Measurements from ENCODE around the gene AGBL4. TPM values are rescaled to one million over a fixed set of nuclear protein-coding genes. Genes with fewer than 3 reads are reported as not detected.
"Not testable (repeated sequence)": the region's sequence is repeated elsewhere in the genome, so short reads cannot be mapped to it uniquely, and the experiment has no call there.

The AGBL4 gene
- 1 to 10 TPM in 2 of 3 donors, under 1 TPM in 1; 1.00 to 1.2 (median 1.0) TPM for polyA plus RNA-seq (ENCODE audit: insufficient read length in 3 of 3)
- long read RNA-seq, donor 1 = 0 reads
- long read RNA-seq, donor 2 = 0 reads
- long read RNA-seq, donor 3 = 0 reads
- long read RNA-seq, donor 4 = 0 reads
- long read RNA-seq, donor 5 = 0 reads
- long read RNA-seq, donor 6 = 0 reads
- long read RNA-seq, donor 7 = 0 reads
- long read RNA-seq, donor 8 = 0 reads
- long read RNA-seq, donor 9 = 0 reads
- long read RNA-seq, donor 10 = 0 reads
- long read RNA-seq, donor 11, partial matches to known transcripts = 0 of 1 reads
- long read RNA-seq, donor 11, other reads (novel, unspliced or antisense) = 0 of 1 reads
- long read RNA-seq, donor 12 = 0 reads
- long read RNA-seq, donor 13 = 0 reads
- long read RNA-seq, donor 14 = 0 reads
- long read RNA-seq, donor 15 = 0 reads
- long read RNA-seq, donor 16 = 0 reads

DNA sequence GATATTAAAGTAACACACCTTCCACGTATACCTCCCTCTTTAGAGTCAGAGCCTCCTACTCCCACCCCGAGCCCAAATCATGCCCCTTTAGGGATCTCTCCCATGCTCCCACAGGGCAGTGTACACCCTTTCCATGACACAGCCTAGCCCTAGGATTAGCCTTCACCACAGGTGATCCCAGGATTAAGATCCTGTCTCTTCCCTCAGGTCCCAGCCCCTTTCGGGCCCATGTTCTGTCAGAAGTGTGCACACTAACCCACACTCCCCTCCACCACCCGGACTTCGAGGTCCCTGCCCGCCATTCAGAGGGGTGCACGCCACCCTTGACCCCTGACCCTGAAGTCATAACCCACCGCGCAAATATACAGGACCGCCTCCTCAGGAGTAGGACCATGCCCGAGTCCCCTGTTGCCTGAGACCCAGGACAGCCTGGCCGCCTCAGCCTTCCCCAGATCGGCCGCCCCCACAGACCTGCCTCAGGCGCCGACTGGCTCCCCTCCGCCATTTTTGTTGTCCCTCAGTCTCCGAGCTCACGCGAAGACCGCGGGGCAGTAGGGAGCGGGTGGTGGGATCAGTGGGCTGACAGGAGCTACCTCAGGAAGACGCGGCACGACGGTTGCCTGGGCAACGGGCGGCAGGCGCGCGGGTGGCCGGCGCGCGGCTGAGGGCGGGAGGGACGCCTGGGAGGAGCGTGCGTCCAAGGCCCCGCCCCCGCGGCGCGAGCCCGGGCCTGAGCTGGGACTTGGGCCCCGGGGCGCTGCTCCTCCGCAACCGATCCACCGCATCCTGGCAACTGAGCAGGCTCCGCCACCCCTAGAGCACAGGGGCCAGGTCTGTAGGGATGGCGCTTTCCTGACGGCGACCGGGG is at the start of gene AGBL4:
TSS of gene AGBL4 (minus strand) at position 663 of the 868 bp plus-strand sequence.
- DNase-seq (ENCODE audit: extremely low read depth in 1 of 11, low read depth in 9 of 11, low spot score in 4 of 11) = peak in 10 of 11 donors; percentile 31 to 71 (median 54)

DNA sequence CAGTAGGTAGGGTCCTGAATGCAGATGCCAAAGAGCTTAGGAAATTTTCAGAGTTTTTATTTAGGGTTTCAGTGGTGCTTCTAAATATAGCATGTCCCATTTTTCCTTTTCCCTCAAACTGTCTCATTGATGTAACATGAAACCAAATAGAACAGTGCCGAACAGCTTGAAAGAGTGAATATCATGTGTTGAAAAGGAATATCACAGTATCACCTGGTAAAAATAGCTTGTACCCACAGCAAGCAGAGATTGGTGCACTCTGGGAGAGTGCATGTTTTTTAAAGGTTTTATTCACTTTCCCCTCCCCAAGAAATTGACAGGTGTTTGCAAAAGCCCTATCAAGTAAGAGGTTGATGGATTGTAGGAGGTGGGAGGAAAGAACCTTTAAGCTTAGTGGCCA is 43.1 kb upstream of the AGBL4 start:
- DNase-seq (ENCODE audit: extremely low read depth in 1 of 11, low read depth in 9 of 11, low spot score in 4 of 11) = no peak

DNA sequence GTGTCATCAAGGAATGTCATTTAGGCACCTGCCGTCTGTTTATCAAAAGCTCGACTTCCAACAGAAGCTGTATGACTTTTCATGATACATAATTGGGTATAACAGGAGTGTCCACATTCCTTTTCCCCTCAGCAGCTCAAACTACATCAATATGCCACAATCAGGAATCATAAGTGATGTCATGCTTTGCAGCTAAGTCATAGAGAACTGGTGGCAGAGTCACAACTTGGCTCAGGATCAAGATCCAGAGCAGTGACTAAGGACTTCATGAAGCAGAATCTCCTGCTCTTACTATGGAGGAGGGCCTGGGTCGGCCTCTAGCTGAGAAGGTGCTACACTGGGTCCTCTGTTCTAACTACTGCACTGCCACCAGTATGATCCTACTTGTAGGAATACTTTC is 36.5 kb upstream of the AGBL4 start:
- DNase-seq (ENCODE audit: extremely low read depth in 1 of 11, low read depth in 9 of 11, low spot score in 4 of 11) = no peak

DNA sequence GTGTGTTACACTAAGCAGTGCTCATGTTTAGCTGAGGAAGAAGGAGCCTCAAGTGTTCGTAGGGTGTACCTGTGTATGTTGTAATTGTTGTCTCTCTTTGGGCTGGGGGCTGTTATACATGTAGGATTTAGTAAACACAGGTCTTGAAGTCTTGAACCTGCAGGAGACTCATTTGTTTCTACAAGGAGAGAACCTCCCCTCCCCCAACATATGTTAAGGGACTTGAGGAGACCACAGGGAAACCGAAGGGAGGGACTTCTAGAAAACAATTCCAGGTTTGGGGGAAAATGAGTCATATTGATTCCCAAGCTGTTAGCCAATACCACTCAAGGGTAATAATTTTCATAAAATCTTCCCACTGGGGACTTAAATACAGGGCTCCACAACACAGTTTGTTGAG is 25.0 kb upstream of the AGBL4 start:
- DNase-seq (ENCODE audit: extremely low read depth in 1 of 11, low read depth in 9 of 11, low spot score in 4 of 11) = no peak

DNA sequence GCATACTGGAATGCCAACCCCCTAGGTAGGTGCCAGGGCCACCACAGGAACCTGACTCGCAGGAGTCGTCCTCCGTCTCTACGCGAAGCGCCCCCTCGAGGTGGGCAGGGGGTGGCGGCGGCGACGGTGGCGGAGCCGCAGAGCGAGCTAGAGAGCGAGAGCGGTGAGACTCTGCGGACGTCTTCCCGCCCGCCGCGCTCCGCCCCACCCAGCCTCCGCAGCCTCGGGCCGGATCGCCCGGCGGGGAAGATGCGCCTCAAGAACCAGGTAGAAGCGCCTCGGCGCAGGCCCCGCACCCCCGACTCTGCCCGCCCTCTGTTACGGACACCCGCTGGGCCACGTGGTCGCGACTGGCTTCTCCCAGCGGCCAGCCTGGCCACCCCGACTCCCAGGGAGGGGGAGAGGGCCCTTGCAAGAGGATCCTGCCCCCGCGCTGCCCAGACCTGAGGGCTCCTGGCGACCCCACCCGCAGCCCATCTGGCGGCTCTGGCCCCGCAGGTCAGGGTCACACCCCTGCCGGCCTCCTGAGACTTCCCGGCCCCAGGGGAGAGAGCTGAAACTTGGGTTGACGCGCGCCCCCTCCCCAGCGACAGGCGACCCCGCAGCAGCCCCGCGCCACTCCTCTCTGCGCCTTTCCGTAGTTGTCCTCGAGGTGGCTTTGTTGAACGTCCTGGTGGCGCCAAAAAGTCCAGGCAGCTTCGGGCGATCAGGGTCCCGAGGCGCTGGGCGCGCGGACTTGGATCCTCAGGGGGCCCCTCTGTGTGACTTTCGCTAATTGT is 24.4 kb upstream of the AGBL4 start:
- DNase-seq (ENCODE audit: extremely low read depth in 1 of 11, low read depth in 9 of 11, low spot score in 4 of 11) = peak in 8 of 11 donors; percentile 10 to 47 (median 25)

DNA sequence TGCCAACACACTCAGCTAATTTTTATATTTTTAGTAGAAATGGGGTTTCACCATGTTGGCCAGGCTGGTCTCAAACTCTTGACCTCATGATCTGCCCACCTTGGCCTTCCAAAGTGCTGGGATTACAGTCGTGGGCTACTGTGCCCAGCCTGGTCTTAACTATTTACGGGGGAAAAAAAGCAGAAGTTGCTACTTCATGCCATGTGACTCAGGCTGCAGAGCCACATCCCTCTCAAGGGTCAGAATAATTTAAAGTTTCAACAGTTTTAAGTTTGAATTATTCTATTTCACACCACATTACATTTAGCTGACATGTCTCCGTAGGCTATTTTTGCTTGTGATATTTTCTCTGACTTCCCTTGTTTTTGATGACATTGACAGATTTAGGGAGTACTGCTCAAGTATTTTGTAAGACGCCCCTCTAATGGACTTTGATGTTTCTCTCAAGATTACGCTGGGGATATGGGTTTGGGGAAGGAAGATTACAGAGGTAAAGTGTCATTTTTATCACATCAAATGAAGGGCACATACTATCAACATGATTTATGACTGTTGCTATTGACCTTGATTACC is 14.6 kb upstream of the AGBL4 start:
- DNase-seq (ENCODE audit: extremely low read depth in 1 of 11, low read depth in 9 of 11, low spot score in 4 of 11) = no peak

DNA sequence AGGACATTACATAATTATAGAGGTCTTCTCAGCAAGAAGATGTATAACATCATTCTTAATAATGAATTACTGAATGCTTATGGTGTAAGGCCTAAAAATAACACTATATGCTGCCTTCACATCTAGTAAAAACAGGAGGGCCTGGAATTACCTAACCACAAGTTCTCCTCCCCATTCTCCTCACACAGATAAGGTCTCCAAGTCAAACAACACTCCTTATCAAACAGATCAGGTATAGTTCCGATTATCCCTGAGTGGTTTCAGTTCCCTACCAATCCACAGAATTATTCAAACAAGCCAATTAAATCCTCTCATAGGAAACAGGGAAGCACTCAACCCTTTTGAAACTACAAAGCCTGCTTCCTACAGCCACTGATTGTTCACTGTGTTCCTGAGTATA is 4.0 kb upstream of the AGBL4 start:
- DNase-seq (ENCODE audit: extremely low read depth in 1 of 11, low read depth in 9 of 11, low spot score in 4 of 11) = no peak

DNA sequence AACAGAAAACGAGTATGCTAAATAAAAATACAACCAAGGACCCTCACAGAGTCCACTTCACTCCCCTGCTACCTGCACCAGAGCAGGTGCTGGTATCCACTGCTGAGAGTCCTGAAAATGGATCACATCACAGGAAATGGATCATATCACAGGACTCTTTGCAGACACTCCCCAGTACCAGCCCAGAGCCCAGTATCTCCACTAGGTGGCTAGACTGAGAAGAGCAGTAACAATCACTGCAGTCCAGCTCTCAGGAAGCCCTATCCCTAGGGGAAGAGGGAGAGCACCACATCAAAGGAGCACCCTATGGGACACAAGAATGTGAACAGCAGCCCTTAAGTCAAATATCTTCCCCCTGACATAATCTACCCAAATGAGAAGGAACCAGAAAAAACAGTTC is 28.0 kb downstream of the AGBL4 start:
- DNase-seq (ENCODE audit: extremely low read depth in 1 of 11, low read depth in 9 of 11, low spot score in 4 of 11) = no peak

DNA sequence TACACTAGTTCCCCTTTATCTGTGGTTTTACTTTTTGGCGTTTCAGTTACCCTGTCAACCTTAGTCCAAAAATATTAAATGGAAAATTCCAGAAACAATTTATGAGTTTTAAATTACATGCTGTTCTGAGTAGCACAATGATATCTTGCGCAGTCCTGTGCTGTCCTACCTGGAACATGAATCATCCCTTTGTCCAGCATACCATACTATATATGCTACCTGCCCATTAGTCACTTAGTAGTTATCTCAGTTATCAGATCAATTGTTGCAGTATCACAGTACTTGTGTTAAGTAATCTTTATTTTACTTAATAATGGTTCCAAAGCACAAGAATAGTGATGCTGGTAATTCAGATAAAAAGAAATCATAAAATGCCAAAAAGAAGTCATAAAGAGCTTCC is 52.7 kb downstream of the AGBL4 start:
- no peak for DNase-seq (ENCODE audit: extremely low read depth in 1 of 11, low read depth in 9 of 11, low spot score in 4 of 11)

DNA sequence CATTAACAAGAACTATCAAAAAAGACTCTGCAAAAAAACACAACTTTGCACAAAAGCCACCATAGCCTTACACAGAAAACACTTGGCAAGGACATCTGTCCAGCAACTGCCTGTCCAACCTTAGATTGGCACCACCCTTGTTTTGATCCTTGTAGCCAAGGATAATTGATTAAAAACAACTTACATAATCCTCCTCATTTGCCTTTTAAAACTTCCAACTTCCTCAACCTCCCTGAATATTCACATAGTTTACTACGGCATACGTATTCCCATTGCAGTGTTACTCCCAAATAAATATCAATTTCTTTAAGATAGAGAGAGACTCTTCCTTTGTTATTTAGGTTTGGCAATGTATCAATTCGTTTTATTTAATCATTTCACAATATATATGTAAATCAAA is 72.4 kb downstream of the AGBL4 start:
- no peak for DNase-seq (ENCODE audit: extremely low read depth in 1 of 11, low read depth in 9 of 11, low spot score in 4 of 11)

DNA sequence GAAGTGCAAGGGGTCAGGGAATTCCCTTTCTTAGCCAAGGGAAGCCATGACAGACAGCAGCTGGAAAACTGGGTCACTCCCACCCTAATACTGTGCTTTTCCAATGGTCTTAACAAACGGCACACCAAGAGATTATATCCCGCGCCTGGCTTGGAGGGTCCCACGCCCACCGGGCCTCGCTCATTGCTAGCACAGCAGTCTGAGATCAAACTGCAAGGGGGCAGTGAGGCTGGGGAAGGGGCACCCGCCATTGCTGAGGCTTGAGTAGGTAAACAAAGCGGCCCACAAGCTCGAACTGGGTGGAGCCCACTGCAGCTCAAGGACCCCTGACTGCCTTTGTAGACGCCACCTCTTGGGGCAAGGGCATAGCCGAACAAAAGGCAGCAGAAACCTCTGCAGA is 108.5 kb downstream of the AGBL4 start:
- DNase-seq (ENCODE audit: extremely low read depth in 1 of 11, low read depth in 9 of 11, low spot score in 4 of 11) = not testable (repeated sequence)

DNA sequence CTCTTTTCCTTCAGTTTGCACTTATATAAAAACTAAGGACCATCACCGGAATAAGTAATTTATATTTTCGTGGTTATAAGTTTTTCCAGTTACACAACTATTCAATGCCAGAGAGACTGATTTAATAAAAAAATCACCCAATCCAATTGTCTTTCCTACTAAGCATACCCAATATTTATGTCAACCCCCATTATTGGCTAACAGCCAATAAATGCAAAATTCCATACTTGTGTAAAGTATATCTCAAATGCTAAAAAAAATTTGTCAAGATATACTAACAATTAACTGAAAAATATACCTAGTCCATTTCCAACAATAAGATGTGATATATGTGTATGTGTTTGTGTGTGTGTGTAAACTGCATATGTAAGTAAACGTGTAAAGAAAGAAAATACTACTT is 117.4 kb downstream of the AGBL4 start:
- DNase-seq (ENCODE audit: extremely low read depth in 1 of 11, low read depth in 9 of 11, low spot score in 4 of 11) = no peak

DNA sequence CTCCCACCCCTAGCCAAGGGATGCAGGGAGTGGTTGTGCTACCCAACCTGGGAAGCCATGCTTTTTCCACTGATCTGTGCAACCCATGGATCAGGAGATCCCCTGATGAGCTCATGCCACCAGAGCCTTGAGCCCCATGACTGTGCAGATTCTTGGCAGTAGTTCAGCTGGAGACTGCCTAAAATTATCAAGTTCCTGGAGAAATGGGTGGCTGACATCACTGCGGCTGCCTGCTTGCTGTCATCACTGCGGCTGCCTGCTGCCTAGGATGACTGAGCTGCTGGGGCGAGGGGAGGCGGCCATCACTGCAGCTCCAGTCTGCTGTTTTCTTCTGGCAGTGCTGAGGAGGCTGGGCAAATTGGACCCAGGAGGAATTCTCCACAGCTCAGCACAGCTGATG is 159.2 kb downstream of the AGBL4 start:
- no peak for DNase-seq (ENCODE audit: extremely low read depth in 1 of 11, low read depth in 9 of 11, low spot score in 4 of 11)

DNA sequence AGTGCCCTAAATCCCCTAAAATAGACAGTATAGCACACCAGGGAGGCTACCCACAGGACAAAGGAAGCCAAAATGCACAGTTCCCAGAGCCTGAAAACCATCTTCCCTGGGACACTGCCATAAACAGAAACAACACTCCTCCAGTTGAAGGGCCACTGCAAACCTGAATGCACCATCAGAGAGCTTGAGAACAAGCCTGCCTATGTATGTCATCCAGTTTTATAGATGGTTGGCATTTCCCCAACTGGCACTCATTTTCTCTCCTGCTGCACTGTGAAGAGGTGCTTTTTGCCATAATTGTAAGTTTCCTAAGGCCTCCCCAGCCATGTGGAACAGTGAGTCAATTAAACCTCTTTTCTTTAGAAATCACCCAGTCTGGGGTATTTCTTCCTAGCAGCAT is 169.0 kb downstream of the AGBL4 start:
- DNase-seq (ENCODE audit: extremely low read depth in 1 of 11, low read depth in 9 of 11, low spot score in 4 of 11) = no peak

DNA sequence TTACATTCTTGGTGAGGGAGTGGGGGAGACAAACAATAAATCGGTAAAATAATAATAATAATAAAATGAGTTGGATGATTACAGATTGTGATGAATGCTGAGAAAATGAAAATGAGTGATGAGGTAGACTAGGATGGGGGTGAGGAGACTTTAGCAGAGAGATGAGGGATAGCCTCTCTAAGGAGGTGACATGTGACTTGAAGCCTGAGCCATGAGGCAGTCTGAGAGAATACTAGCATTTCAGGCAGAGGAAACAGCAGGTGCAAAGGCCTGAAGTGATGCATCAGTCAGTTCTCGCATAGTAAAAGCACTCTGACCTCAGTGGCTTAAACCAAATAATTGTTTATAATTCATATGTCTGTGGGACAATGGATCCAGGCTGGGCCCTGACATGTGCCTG is 181.2 kb downstream of the AGBL4 start:
- DNase-seq (ENCODE audit: extremely low read depth in 1 of 11, low read depth in 9 of 11, low spot score in 4 of 11) = no peak

DNA sequence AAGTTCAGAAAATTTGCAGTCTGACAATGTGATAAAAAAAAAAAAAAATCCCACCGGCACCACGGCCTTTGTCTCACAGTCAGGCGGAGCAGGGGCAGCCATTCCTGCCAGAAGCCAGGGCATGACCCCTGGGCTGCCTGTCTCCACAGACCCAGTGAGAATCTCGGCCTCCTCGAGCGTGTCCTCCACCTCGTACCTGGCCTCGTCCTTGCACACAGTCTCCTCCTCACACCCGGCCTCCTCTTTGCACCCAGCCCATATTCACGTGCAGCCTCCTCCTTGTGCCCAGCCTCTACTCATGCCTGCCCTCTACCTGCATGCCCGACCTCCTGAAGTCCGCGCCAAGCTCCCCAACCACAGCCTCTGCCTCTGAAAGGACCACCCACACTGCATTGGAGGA is 182.0 kb downstream of the AGBL4 start:
- DNase-seq (ENCODE audit: extremely low read depth in 1 of 11, low read depth in 9 of 11, low spot score in 4 of 11) = no peak

DNA sequence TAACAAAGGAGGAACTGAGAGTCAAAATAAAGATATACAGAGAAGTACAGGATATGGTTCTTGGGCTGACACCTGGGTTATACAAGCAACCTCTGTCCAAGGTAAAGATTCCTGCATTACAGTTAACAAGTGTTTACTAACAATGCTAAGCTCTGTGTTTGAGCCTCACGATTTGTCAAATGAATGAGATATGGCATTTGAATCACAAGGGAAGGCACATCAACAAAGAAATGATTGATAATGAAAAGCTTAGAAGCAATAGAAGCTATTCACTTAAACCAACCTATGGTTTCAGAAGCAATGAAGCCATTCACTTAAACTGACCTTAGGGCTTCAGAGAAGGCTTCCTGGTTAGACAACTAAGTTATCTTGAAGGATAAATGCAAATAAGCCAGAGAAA is 199.5 kb downstream of the AGBL4 start:
- no peak for DNase-seq (ENCODE audit: extremely low read depth in 1 of 11, low read depth in 9 of 11, low spot score in 4 of 11)

DNA sequence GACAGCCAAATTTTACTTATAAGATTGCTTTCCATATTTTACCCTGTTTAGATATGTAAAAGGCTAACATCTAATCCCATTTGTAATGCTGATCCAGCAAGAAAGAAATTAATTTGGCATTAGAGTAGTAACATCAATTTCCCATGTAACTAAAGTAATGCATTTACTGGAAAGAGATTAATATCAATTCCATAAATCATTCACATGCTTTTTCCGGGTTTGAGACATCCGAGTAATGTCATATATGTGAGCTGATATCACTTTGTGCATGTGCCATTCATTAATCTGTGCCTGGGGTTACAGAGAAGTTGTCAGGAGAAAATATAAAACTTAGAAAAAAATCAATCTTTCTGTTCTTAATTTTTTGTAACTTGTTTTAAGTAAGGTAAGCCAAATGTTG is 206.1 kb downstream of the AGBL4 start:
- DNase-seq (ENCODE audit: extremely low read depth in 1 of 11, low read depth in 9 of 11, low spot score in 4 of 11) = no peak

DNA sequence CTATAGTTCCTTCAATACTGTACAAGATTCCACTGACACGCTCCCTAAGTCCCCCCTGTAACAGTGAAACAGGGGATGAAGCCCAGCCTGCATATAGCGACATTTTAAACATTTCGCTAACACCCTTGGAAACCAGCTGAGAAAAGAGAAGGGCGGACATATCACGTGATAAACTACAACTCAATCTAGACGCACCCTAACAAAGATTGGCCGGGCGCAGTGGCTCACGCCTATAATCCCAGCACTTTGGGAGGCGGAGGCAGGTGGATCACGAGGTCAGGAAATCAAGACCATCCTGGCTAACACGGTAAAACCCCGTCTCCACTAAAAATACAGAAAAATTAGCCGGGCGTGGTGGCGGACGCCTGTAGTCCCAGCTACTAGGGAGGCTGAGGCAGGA is 236.7 kb downstream of the AGBL4 start:
- DNase-seq (ENCODE audit: extremely low read depth in 1 of 11, low read depth in 9 of 11, low spot score in 4 of 11) = not testable (repeated sequence)
